GM21723 (cell line): Measurements from ENCODE around the gene SUGT1.
"Not testable (repeated sequence)": the region's sequence is repeated elsewhere in the genome, so short reads cannot be mapped to it uniquely, and the experiment has no call there.

Experiments used
- ATAC-seq: cut with Tn5 transposase; IDR thresholded peaks from one replicate; pipeline ENCODE4 v1.9.1; 2021; ENCODE audit warnings: mild to moderate bottlenecking, moderate library complexity; ENCODE audit not compliant: unreplicated experiment

The SUGT1 gene

DNA sequence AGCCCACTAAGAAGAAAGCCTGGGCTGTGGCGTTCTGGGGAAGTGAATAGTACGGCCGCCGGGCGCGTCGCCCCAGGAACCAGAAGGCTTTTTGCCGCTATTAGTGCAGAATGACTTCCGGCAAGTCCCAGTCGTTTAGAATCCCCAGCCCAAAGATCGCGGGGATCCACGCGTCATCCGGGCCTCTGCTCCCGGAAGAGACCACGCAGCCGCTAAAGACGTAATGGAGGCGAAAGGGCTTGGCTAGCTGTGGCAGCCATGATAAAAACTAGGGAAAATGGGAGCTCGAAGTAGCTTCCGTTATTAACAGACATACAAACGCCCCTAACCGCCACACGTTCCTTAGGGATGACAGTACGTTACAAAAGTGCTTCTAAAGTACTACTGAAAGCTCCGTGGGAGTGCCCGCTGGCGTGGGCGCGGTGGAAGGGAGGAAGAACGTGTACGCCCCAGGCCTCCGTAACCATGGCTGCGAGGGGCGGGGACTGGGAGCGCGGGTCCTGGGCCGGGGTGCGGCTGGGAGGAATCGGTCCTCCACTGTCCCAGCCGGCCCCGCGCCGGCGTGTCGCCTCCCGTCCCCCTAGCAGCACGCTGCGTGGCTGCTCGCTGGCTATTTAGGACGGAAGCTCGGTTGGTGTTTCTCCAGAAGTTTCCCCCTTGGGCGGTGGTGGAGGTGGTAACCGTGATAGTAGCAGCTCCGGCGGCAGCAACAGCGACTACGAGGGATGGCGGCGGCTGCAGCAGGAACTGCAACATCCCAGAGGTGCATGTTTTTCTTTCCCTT lies at the start of gene SUGT1:
TSS of gene SUGT1 (plus strand) at position 641 of the 784 bp plus-strand sequence. CDS start at position 726, 85 bp downstream.
- peak; percentile 96 for ATAC-seq

DNA sequence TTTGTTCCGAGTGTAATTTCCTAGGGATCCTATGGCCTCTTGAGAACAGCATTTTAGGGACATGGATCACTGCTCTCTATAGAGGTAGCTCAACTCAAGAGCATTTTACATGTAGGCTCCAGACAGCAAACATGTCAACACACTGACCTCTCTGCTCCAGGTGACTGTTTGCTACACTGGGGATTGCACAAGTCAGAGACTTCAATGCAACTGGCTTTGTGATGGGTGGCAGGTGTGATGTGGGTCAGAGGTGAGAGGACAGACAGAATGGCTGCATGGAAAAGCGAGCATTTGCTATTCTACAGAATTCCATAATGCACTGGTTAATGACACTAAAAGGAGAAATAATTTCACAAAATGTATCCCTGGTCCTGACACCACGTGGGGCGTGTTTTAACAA lies 49.3 kb upstream of the SUGT1 start:
- ATAC-seq: not testable (repeated sequence)

DNA sequence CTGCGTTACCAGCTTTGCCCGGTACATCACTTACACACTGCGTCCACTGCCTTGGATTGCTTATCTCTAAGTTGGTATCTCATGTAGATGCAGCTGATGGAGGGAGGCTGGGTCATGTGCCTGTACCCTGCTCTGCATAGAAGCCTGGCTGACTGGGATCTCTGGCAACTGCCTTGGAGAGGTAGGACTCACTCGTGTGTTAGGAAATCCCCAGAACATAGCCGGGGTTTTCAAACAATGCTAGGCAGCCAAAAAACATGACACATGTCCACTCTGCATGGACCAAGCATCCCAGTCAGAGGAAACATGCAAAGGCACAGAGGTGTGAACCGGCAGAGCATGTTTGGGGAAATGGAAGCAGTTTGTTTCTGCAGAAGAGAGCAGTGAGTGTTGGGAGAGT lies 46.5 kb upstream of the SUGT1 start:
- not testable (repeated sequence) for ATAC-seq

DNA sequence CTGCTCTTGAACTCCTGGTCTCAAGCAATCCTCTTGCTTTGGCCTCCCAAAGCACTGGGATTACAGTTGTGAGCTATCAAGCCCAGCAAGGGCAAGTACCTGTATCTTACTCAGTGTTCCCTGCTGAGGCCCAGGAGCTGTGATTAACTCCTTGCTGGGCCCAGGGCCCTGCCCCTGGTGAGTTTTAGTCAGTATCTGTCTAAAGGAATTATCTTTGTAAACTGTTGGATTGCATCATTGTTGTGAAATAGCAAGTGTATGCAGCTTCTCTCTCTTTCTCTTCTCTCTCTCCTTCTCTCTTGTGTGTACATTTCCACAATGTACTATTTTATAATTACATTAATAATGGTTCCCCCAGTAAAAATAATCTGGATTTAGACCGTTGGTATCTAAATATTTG lies 45.8 kb upstream of the SUGT1 start:
- ATAC-seq: not testable (repeated sequence)

DNA sequence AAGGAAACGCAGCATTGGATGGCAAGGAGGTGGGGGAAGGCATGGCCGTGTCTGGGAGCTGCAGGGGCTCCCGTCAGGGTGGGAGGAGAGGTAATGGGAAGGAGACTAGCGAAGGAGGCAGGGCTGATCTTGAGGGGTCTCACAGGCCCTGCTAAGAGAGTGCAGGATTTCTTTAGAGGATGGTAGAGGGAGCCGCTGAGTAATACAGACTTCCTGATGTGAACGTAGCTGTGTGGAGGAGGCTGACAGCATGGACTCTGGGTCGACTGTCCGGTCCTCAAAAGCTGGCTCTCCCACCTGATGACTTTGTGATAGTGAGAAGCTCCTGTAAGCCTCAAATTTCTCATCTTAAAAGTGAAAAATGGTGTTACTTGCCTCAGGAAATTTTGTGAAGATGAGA lies 44.5 kb upstream of the SUGT1 start:
- not testable (repeated sequence) for ATAC-seq

DNA sequence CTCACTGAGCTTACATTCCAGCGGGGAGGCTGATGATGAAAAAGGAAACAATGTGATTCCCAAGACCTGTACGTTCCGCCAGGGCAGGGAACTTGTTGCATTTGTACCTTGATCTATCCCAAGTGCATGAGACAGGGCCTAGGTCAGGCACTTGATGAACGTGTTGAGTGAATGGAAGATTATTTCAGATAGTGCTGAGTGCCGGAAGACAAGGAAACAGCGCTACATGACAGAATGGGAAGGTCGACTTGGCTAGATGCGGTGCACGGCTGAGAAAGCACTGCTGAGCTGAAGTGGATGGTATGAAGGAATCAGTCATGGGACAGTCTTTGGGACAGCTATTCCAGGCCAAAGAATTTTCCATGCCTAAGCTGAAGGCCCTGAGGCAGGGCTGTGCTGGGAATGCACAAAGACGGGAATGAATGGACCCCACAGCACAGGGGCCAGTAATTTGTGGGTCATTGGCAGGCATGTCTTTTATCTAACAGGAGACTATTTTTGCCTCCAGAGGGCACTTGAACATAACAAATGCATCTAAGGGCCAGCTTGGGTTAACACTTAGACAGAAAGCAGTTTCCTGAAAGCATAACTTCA lies 43.5 kb upstream of the SUGT1 start:
- peak; percentile 78 for ATAC-seq

DNA sequence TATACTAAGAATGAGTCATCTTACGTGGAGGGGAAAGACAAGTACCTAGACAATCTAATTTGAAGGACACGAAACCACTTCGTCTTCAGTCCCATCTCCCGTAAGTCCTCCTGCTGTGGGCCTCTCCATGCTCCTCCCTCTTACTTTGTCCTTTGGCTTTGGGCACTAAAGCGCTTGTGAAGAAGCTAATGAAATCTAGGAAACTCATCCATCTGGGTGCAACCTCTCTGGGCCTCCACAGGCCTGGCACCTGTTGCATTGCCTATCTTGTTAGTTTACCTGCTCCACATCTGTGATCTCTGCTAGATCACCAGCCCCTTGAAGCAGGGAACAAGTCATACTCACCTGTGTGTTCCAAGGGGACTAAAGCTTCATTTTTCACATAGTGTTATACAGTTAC lies 42.5 kb upstream of the SUGT1 start:
- ATAC-seq: not testable (repeated sequence)

DNA sequence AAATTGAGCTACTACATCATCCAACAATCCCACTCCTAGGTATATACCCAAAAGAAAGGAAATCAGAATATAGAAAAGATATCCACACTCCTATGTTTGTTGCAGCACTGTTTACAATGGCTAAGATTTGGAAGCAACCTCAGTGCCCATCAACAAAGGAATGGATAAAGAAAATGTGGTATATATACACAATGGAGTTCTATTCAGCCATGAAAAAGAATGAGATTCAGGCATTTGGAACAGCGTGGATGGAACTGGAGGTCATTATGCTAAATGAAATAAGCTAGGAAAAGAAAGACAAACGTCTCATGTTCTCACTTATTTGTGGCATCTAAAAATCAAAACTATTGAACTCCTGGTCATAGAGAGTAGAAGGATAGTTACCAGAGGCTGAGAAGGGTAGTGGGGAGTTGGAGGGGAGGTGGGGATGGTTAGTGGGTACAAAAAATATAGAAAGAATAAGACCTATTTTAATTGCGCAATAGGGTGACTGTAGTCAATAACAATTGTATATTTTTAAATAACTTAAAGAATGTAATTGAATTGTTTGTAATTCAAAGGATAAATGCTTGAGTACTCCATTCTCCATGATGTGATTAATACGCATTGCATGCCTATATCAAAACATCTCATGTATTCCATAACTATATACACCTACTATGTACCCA lies 37.4 kb upstream of the SUGT1 start:
- ATAC-seq: no peak

DNA sequence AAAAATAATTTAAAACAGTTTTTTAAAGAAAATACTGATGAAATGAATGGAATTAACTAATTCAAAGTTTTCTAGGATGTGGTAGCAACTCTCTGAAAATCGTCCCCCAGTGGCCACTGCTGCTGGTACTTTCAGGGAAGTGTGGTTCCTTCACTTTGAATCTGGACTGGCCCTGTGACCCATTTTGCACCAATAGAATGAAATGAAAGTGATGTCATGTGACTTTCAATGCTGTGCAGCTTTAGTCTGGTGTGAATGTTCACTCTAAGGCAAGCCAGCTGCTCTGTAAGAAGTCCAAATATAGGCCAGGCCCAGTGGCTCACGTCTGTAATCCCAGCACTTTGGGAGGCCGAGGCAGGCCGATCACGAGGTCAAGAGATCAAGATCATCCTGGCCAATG lies 36.8 kb upstream of the SUGT1 start:
- no peak for ATAC-seq

DNA sequence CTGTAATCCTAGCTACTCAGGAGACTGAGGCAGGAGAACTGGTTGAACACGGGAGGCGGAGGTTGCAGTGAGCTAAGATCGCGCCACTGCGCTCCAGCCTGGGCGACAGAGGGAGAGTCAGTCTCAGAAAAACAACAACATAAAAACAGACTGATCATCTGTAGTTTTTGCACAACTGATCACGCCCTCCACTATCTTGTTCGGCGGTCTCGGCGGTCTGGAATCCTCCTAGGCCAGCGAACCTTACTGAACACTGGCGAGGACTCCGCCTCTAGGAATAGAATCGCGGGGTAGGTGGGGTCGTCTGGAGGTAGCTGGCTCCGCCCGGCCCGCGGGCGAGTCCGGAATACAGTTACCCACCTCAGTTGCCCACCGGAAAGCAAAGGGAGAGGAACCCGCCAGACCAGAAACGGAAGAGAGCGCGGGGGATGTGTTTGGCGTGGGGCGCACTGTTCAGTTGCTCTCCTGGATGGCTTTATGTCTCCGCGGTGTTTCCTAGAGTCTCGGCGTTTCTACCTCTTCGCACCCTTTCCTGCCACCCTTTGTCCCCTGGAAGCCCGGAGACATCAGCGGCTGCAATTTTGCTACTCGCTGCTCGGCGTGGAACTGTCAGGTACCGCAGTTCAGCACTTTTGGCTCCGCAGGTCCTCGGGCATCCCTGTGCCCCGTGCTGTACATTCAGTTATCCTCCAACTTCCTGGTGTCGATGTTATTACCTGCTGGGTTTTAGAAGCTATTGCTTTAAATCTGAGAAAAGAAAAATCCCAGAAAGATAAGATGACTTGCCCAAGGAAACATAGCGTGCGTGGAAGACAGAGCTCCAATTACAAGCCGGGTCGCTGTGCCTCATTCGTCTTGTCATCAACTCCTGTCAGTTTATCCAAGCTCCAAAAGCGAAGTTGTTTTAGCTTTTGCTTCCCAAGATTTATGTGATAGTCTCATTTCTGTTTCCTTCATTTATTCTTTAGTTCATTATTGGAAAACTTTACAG lies 35.3 kb upstream of the SUGT1 start:
- peak; percentile 97 for ATAC-seq

DNA sequence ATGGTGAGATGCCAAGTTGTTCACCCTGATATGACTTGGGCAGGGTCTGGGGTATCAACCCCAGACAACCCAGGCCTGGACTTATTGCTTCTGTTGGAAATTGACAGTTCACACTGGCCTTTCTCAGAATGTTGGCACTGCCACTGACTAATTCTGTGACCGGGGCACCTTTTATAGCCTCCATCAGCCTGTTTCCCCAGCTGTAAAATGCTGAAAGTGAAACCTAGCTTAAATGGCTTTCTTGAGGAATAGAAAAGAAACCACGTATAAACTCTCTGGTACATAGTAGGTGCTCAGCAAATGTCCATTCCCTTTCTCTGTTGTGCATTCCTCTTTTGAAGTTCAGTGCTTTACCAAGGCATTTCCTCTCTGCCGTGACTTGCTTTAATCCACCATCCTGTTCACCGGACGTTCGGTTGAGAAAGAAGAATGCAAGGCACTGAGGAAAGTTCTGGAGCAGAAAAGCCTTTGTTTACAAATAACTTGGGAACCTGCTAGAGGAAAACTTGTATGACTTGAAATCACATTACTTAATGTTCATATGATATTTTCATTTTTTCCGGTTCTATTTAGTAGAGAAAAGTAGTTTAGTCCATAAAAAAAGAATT lies 21.4 kb upstream of the SUGT1 start:
- peak; percentile 68 for ATAC-seq

DNA sequence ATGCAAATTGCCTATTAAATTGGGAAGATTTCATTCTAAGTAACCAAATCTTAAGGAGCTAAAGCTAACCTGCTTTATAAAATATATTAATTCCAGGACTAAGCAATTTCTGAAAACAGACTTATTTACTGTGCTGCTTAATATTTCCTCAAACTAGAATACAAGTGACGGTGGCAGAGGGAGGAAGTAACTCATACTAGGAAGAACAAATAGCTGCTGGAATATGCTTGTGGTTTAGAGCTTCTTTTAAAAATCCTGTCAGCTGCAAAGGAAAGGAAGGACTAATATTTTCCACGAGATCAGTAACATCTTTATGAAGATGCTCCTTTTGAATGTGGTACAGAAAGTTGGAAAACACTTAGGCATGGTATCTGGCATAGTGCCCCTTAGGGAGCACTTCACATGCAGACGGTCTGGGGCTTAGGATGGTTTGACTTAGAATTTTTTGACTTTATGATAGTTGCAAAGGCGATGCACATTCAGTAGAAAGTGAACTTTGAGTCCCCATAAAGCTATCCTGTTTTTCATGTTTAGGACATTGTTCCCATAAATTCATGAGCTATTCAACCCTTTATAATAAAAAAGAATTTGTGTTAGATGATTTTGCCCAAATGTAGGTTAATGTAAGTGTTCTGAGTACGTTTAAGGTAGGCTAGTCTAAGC lies 13.8 kb upstream of the SUGT1 start:
- no peak for ATAC-seq

DNA sequence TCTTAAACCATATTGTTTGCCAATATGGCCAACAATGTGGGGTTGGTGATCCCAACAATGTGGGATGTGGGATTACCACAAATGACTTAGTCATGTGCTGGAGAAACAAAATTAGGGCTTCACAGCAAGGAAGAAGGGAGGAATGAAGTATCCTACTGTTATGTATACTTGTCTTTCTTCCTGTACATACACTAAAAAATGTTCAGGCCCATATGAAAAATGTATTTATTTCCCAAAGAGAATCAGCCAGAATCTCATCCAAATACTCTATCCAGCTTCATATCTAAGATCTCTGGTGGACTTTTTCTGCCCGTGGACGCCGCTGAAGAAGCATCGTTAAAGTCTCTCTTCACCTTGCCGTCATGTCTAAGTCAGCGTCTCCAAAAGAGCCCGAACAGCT lies 10.5 kb upstream of the SUGT1 start, which contains the start of gene HNRNPA1L2:
TSS of gene HNRNPA1L2 (plus strand) at position 301 of the 400 bp plus-strand sequence. CDS start at position 363, 62 bp downstream.
- ATAC-seq: no peak

DNA sequence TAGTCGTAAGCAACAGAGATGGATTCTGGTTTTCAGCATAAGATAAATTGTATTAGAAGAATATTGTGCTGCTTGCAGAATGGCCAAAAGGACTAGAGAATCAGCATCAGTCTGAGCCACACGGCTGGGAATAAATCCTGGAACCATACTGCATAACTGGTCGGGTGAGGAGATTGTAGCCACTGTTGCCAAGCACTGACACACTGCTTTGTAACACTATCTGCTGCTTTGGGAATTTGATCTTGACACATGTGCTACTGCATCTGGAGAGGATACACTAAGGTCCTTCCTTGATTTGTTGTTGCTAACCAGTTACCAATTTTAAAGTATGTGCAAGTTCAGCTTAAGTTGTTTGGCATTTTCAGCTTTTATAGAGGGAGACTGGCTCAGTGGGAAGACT lies 8.5 kb upstream of the SUGT1 start:
- no peak for ATAC-seq

DNA sequence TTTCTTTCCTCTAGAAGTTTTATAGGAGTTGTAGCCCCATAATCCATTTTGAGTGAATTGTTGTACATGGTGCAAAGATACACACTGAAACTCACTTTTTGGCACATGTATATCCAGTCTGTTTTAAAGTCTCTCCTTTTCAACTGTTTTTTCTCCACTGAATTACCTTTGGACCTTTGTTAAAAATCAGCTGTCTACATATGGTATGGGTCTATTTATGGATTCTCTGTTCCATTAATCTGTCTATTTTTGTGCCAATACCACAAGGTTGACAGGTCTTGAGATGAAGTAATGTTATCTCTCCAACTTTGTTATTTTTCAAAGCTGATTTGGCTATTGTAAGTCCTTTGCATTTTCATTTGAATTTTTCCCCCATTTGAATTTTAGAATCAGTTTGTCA lies 5.7 kb upstream of the SUGT1 start:
- no peak for ATAC-seq

DNA sequence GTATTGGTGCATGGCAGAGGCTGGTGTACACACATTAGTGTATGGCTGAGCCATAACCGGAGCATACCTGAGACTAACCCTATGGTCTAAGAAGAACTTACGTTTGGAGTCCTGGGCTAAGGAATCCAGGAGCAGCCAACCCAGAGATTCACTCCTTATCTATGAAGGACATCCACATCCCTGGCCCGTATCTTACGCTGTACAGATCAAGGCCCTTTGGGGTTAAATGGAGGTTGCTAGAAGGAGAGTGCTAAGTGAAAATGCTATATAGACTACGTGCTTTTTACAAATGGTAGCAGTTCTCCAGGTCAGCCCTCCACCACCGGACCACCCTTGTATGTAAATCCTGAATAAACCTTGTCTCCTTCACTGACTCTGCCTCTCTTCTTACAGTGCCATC lies 1.9 kb upstream of the SUGT1 start:
- ATAC-seq: no peak

DNA sequence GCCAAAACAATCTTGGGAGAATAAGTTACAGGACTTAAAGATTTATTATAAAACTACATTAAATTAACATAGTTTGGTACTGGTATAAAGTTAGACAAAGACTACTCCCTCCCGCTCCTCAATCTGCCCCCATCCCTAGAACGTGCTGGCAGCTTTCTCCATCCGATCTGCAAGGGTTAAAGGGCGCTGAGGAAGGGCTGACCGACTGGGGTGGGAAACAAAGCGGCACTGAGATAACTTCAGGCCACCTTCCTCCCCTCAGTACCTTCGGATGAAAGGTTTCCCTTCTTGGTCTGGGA lies 790 bp upstream of the SUGT1 start:
- ATAC-seq: peak; percentile 21

DNA sequence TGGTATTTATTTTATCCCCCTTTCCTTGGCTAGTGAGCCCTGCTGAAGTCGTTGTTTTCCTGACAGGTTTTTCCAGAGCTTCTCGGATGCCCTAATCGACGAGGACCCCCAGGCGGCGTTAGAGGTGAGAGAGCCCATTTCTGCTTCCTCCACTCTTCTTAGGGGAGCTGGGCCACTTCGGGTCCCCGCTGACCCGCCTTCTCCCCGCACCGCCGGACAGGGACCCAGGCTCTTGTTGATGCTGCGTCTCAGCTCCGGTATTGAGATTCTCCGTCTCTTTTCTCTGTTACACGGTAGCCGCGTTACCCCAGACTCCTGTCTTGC lies 306 bp downstream of the SUGT1 start:
- ATAC-seq: peak; percentile 43

DNA sequence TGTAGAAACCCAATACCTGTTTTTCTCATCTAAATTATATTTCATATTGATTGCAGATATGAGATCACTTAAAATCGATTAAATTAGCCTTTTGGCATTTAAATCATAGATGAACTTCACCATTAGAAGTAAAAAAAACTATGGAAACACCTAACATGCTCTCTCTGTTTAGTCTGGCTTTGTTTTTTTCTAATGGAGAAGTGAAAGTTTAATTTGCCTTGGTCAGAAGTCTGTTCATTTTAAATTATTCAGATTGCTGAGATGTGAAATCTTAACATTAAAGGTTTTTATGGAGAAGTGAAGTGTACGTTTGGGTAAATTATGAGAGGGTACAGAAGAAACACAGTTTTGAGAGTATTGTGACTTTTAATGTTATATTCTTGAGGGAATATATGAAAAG lies 6.7 kb downstream of the SUGT1 start:
- no peak for ATAC-seq

DNA sequence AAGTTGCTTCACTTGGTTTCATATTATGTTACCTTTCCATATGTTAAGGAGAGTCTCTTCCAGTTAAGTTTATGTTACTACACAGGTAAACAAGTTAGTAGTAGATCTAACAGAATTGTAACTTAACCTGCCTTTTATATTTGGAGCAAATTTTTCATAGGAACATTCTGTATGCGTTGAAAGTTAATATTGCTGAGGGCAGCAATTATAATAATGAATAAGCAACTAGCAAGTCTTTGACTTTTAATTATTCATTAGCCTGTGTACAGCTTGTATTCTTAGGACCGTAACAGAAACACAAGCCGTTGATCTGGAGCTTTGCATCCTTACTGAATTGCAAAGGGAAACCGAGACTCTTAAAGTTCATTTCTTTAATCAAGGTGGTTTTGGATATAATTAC lies 11.6 kb downstream of the SUGT1 start:
- no peak for ATAC-seq
